Central memory CD8-positive, alpha-beta T cell (primary cell): ENCODE measurements around the gene COL25A1.
"Not testable (repeated sequence)": the region's sequence is repeated elsewhere in the genome, so short reads cannot be mapped to it uniquely, and the experiment has no call there.

ENCODE experiments used
- ATAC-seq: fragments of 150-1000 bp; cut with Tn5 transposase; replicated peaks from 2 replicates; pipeline ENCODE4 v1.10.0; 2022; ENCODE audit warnings: mild to moderate bottlenecking, moderate FRiP score, moderate number of reproducible peaks; ENCODE audit not compliant: poor library complexity, severe bottlenecking; ENCODE audit errors: extremely low read depth
- DNase-seq, 2 donors: peaks; one replicate each; pipeline ENCODE4 v3.0.0; 2021; ENCODE audit warnings: low spot score in 2 of 2
- H3K27ac Mint-ChIP-seq: one replicate; pipeline ENCODE4 v1.8.0; 2022; ENCODE audit warnings: low read depth, mild to moderate bottlenecking, moderate library complexity, mixed read lengths
- H3K27me3 Mint-ChIP-seq: one replicate; pipeline ENCODE4 v1.8.0; 2022; ENCODE audit warnings: mixed read lengths
- H3K36me3 Mint-ChIP-seq: one replicate; pipeline ENCODE4 v1.8.0; 2022; ENCODE audit warnings: mild to moderate bottlenecking, moderate library complexity, mixed read lengths; ENCODE audit not compliant: insufficient read depth
- H3K4me1 Mint-ChIP-seq: one replicate; pipeline ENCODE4 v1.8.0; 2022; ENCODE audit warnings: mixed read lengths
- H3K4me3 Mint-ChIP-seq: one replicate; pipeline ENCODE4 v1.8.0; 2022; ENCODE audit warnings: mild to moderate bottlenecking, moderate library complexity, mixed read lengths
- H3K9me3 Mint-ChIP-seq: one replicate; pipeline ENCODE4 v1.8.0; 2022; ENCODE audit warnings: mixed read lengths

Gene COL25A1

GRCh38 chr4:109125084-109125483 is 177.4 kb downstream of the COL25A1 start:
- H3K27me3 Mint-ChIP-seq, result peaks cover 24% of the 10 kb centered on the region
- H3K4me1 Mint-ChIP-seq, result no peaks in the 10 kb centered on the region
- DNase-seq (no peak), ATAC-seq (no peak)
- no peak overlapping the region for H3K4me3 Mint-ChIP-seq
- H3K9me3 Mint-ChIP-seq, result no peaks in the 10 kb centered on the region
- H3K27ac Mint-ChIP-seq, result no peak overlapping the region
- no peaks in the 10 kb centered on the region for H3K36me3 Mint-ChIP-seq

- no peak for DNase-seq
- Mint-ChIP-seq H3K27me3 (peaks cover 24% of the 10 kb centered on the region), H3K9me3 (no peaks in the 10 kb centered on the region), H3K36me3 (no peaks in the 10 kb centered on the region), H3K4me1 (no peaks in the 10 kb centered on the region), H3K4me3 (no peak overlapping the region), H3K27ac (no peak overlapping the region)
- ATAC-seq, result no peak
Measured at GRCh38 chr4:109123951-109124350, 178.5 kb downstream of the COL25A1 start.

DNA sequence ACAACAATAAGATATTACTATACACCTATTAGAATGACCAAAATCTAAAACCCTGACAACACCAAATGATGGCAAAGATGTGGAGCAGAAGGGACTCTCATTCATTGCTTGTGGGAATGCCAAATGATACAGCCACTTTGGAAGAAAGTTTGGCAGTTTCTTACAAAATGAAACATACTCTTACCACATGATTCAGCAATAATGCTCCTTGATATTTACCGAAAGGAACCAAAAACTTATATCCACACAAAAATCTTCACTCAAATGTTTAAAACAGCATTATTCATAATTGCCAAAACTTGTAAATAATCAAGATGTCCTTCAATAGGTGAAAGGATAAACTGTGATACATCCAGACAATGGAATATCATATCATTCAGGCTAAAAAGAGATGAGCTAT is 180.9 kb downstream of the COL25A1 start:
- ATAC-seq (no peak), DNase-seq (no peak)
- Mint-ChIP-seq H3K36me3 (no peaks in the 10 kb centered on the region), H3K27ac (no peak overlapping the region), H3K27me3 (peaks cover 31% of the 10 kb centered on the region), H3K4me3 (no peak overlapping the region), H3K4me1 (no peaks in the 10 kb centered on the region), H3K9me3 (no peaks in the 10 kb centered on the region)

DNA sequence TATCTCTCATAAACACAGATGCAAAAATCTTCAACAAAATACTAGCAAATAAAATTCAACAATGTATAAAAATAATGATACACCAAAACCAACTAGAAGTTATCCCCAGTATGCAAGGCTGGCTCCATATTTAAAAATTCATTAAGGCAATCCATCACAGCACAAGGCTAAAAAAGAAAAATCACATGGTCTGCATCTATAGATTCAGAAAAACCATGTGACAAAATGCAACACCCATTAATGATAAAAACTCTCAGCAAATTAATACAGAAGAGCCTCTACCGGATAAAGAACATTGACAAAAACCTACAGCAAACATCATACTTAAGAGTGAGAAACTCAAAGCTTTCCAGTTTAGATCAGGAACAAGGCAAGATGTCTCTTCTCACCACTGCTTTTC is 182.6 kb downstream of the COL25A1 start:
- Mint-ChIP-seq H3K9me3 (no peaks in the 10 kb centered on the region), H3K4me1 (no peaks in the 10 kb centered on the region), H3K4me3 (no peak overlapping the region), H3K36me3 (no peaks in the 10 kb centered on the region), H3K27me3 (peaks cover 38% of the 10 kb centered on the region), H3K27ac (no peak overlapping the region)
- no peak for ATAC-seq
- no peak for DNase-seq

DNA sequence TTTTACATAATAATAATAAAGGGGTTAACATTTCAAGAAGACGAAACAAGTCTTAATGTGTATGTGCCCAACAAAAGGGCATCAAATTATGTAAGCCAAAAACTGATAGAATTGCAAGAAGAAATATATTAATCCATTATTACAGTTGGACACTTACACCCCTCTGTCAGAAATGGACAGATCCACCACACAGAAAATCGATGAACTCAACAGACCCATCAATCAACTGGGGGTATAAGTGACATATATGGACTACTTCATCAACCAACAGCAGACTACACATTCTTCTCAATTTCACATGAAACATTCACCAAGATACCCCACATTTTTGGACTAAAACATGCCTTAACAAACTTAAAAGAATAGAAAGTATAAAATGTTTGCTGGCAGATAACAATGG is 183.8 kb downstream of the COL25A1 start:
- Mint-ChIP-seq H3K4me3 (no peak overlapping the region), H3K9me3 (no peaks in the 10 kb centered on the region), H3K27ac (no peak overlapping the region), H3K27me3 (peaks cover 42% of the 10 kb centered on the region), H3K4me1 (no peaks in the 10 kb centered on the region), H3K36me3 (no peaks in the 10 kb centered on the region)
- DNase-seq, result no peak
- no peak for ATAC-seq

- Mint-ChIP-seq H3K9me3 (no peaks in the 10 kb centered on the region), H3K27me3 (peaks cover 28% of the 10 kb centered on the region), H3K4me3 (no peak overlapping the region), H3K27ac (no peak overlapping the region), H3K4me1 (no peaks in the 10 kb centered on the region), H3K36me3 (no peaks in the 10 kb centered on the region)
- no peak for DNase-seq
- ATAC-seq, result no peak
Measured at GRCh38 chr4:109114501-109114900, 188.0 kb downstream of the COL25A1 start.

GRCh38 chr4:109113521-109113920 is 188.9 kb downstream of the COL25A1 start:
- Mint-ChIP-seq H3K4me1 (no peaks in the 10 kb centered on the region), H3K9me3 (no peaks in the 10 kb centered on the region)
- no peak for ATAC-seq

GRCh38 chr4:109111031-109111430 is 191.4 kb downstream of the COL25A1 start:
- peaks cover 18% of the 10 kb centered on the region for H3K27me3 Mint-ChIP-seq
- ATAC-seq (no peak), DNase-seq (no peak)
- no peaks in the 10 kb centered on the region for H3K4me1 Mint-ChIP-seq
- no peak overlapping the region for H3K4me3 Mint-ChIP-seq
- no peaks in the 10 kb centered on the region for H3K9me3 Mint-ChIP-seq
- no peak overlapping the region for H3K27ac Mint-ChIP-seq
- H3K36me3 Mint-ChIP-seq, result no peaks in the 10 kb centered on the region

More at GRCh38 chr4:109113521-109113920, 188.9 kb downstream of the COL25A1 start:
- Mint-ChIP-seq H3K36me3 (no peaks in the 10 kb centered on the region), H3K27me3 (peaks cover 28% of the 10 kb centered on the region), H3K27ac (no peak overlapping the region), H3K4me3 (no peak overlapping the region)
- no peak for DNase-seq

DNA sequence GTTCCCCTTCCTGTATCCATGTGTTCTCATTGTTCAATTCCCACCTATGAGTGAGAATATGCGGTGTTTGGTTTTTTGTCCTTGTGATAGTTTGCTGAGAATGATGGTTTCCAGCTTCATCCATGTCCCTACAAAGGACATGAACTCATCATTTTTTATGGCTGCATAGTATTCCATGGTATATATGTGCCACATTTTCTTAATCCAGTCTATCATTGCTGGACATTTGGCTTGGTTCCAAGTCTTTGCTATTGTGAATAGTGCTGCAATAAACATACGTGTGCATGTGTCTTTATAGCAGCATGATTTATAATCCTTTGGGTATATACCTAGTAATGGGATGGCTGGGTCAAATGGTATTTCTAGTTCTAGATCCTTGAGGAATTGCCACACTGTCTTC is 194.2 kb downstream of the COL25A1 start:
- not testable (repeated sequence) for H3K4me3 Mint-ChIP-seq, H3K27me3 Mint-ChIP-seq, DNase-seq, H3K27ac Mint-ChIP-seq, ATAC-seq, H3K9me3 Mint-ChIP-seq, H3K36me3 Mint-ChIP-seq, H3K4me1 Mint-ChIP-seq

- H3K9me3 Mint-ChIP-seq, result no peaks in the 10 kb centered on the region
- ATAC-seq, result no peak
- H3K4me1 Mint-ChIP-seq, result no peaks in the 10 kb centered on the region
- no peaks in the 10 kb centered on the region for H3K27me3 Mint-ChIP-seq
- no peaks in the 10 kb centered on the region for H3K36me3 Mint-ChIP-seq
- no peak overlapping the region for H3K4me3 Mint-ChIP-seq
- DNase-seq, result no peak
- H3K27ac Mint-ChIP-seq, result no peak overlapping the region
Measured at GRCh38 chr4:109094056-109094455, 208.4 kb downstream of the COL25A1 start.

GRCh38 chr4:109091727-109092409 is 210.6 kb downstream of the COL25A1 start:
- ATAC-seq, result no peak
- H3K36me3 Mint-ChIP-seq, result no peaks in the 10 kb centered on the region
- no peak overlapping the region for H3K4me3 Mint-ChIP-seq

DNA sequence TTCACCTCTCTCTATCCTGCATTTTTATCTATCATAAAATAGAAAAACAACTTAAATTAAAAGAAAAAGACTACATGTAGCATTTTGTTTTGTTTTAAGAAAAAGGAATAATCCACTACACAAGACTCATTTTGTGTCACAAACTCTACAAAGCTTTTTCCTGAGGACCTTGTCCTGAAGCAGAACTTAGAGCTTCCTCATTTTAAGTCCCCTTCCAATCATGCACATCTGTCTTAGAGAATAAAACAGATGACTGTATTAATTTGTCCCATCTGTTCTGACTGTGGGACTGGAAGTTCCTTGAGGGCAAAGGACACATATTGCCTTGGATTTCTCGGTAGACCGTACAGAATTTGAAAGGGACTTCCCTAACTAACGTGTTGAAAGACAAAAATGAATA is 218.5 kb downstream of the COL25A1 start:
- H3K36me3 Mint-ChIP-seq, result no peaks in the 10 kb centered on the region
- no peak for DNase-seq

More at GRCh38 chr4:109091727-109092409, 210.6 kb downstream of the COL25A1 start:
- H3K27me3 Mint-ChIP-seq, result peaks cover 2% of the 10 kb centered on the region
- H3K9me3 Mint-ChIP-seq, result no peaks in the 10 kb centered on the region
- no peak for DNase-seq
- H3K27ac Mint-ChIP-seq, result no peak overlapping the region
- no peaks in the 10 kb centered on the region for H3K4me1 Mint-ChIP-seq

DNA sequence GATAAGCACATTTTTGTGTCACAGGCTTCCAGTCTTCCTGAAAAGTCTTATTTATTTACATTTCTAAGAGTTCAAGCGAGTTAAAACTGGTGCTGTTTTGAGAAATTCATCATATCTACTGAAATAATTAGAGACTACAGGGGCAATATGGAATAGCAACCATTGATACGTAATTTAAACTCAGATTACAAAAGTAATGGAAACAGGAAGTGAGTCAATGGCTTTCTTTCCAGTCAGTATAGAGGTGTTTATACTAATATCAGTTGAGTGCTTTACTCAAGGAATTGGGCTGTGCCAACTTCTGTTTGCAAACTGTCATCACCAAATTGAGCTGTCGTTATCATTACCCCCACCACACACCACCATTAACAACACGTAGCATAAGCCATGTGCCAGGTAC is 222.7 kb downstream of the COL25A1 start:
- Mint-ChIP-seq H3K27me3 (no peaks in the 10 kb centered on the region), H3K27ac (no peak overlapping the region), H3K4me1 (no peaks in the 10 kb centered on the region), H3K36me3 (no peaks in the 10 kb centered on the region), H3K4me3 (no peak overlapping the region), H3K9me3 (no peaks in the 10 kb centered on the region)
- no peak for DNase-seq
- no peak for ATAC-seq

More for the DNA sequence above, 218.5 kb downstream of the COL25A1 start:
- H3K27me3 Mint-ChIP-seq, result peaks cover 12% of the 10 kb centered on the region
- ATAC-seq, result no peak
- H3K4me3 Mint-ChIP-seq, result no peak overlapping the region
- H3K4me1 Mint-ChIP-seq, result no peaks in the 10 kb centered on the region
- H3K9me3 Mint-ChIP-seq, result no peaks in the 10 kb centered on the region
- H3K27ac Mint-ChIP-seq, result no peak overlapping the region
